B cell (primary cell): ENCODE data around the gene OTOP3. TPM values are rescaled to one million over a fixed set of nuclear protein-coding genes. Genes with fewer than 3 reads are reported as not detected.

Experiments
- ATAC-seq: fragments of 200-7000 bp; cut with Tn5 transposase; one replicate; pipeline ENCODE4 v1.10.0; 2021; ENCODE audit warnings: low read depth, mild to moderate bottlenecking, moderate number of reproducible peaks, moderate library complexity
- CTCF ChIA-PET: fragments of 350-600 bp; sonication (Branson Sonifier 250); formaldehyde crosslinking; loops from one replicate; lab custom pipeline; 2021; ENCODE audit warnings: antibody characterized with exemption, inconsistent platforms; lab: Charles Lee
- POLR2A ChIA-PET: fragments of 350-600 bp; sonication (Branson Sonifier 250); formaldehyde crosslinking; loops from one replicate; lab custom pipeline; 2021; ENCODE audit warnings: antibody characterized with exemption; lab: Charles Lee
- DNase-seq: peaks from one replicate; pipeline ENCODE4 v3.0.0; 2013
- H2AFZ ChIP-seq: 2 replicates; pipeline ENCODE4 v1.6.1; 2012; ENCODE audit warnings: mild to moderate bottlenecking, low read depth, low read length; ENCODE audit not compliant: insufficient read depth, poor library complexity, severe bottlenecking
- H3K27ac ChIP-seq, 2 donors: 1 replicate in 1 of 2; 2 replicates in 1 of 2; pipeline ENCODE4 v1.5.1; 2012 to 2013; ENCODE audit warnings: low read length in 2 of 2, mild to moderate bottlenecking in 2 of 2, moderate library complexity in 1 of 2
- H3K27me3 ChIP-seq, 4 experiments: fragments of 200-600 bp in 1 of 4; sonication (generic) in 1 of 4; replicated peaks in 1 of 4; 1 replicate in 2 of 4; 2 replicates in 2 of 4; pipeline versions ENCODE4 v1.6.1 to v1.7.0; 2013 to 2016; ENCODE audit warnings: low read length in 3 of 4, mild to moderate bottlenecking in 2 of 4, mixed read lengths in 1 of 4, moderate library complexity in 1 of 4; ENCODE audit not compliant: insufficient read depth in 4 of 4, control insufficient read depth in 3 of 4; ENCODE audit errors: control extremely low read depth in 1 of 4
- H3K36me3 ChIP-seq, 2 experiments: replicated peaks in 1 of 2; 1 replicate in 1 of 2; 2 replicates in 1 of 2; pipeline versions ENCODE4 v1.6.1 to v1.7.1; 2013; ENCODE audit warnings: low read length in 1 of 2; ENCODE audit not compliant: insufficient read depth in 2 of 2, control insufficient read depth in 1 of 2; ENCODE audit errors: control extremely low read depth in 1 of 2, extremely low read depth in 1 of 2
- H3K4me1 ChIP-seq, 2 donors: fragments of 200-600 bp in 1 of 2; sonication (generic) in 1 of 2; 1 replicate in 1 of 2; 2 replicates in 1 of 2; pipeline versions ENCODE4 v1.5.1 to v1.6.1; 2013 to 2017; ENCODE audit warnings: low read length in 2 of 2; ENCODE audit not compliant: control insufficient read depth in 2 of 2, insufficient read depth in 2 of 2
- H3K4me2 ChIP-seq: replicated peaks from 2 replicates; pipeline ENCODE3; 2012; ENCODE audit warnings: mild to moderate bottlenecking, low read depth, low read length; ENCODE audit not compliant: poor library complexity, severe bottlenecking
- H3K4me3 ChIP-seq, 5 experiments: fragments of 200-600 bp in 1 of 5; sonication (generic) in 1 of 5; 1 replicate in 3 of 5; 2 replicates in 2 of 5; pipeline versions ENCODE4 v1.5.1 to v1.7.0; 2011 to 2016; ENCODE audit warnings: low read length in 4 of 5, mild to moderate bottlenecking in 4 of 5, low read depth in 2 of 5, control low read depth in 1 of 5, moderate library complexity in 1 of 5; ENCODE audit not compliant: insufficient read depth in 1 of 5; ENCODE audit errors: control extremely low read depth in 1 of 5, extremely low read depth in 1 of 5
- H3K79me2 ChIP-seq: fragments of 200-600 bp; sonication (generic); one replicate; pipeline ENCODE4 v1.6.0; 2016; ENCODE audit warnings: low read length; ENCODE audit not compliant: control insufficient read depth, insufficient read depth
- H3K9ac ChIP-seq: fragments of 200-600 bp; sonication (generic); 2 replicates; pipeline ENCODE4 v1.6.1; 2017; ENCODE audit warnings: mild to moderate bottlenecking, low read length, moderate library complexity
- H3K9me3 ChIP-seq, 3 donors: one replicate each; pipeline versions ENCODE4 v1.6.1 to v1.7.1; 2013; ENCODE audit warnings: low read length in 2 of 3; ENCODE audit not compliant: control insufficient read depth in 2 of 3, insufficient read depth in 1 of 3; ENCODE audit errors: control extremely low read depth in 1 of 3
- H4K20me1 ChIP-seq: 2 replicates; pipeline ENCODE4 v1.6.0; 2012; ENCODE audit warnings: mild to moderate bottlenecking, low read length; ENCODE audit not compliant: insufficient read depth, control insufficient read depth, poor library complexity, severe bottlenecking
- H3K27ac Mint-ChIP-seq: one replicate; pipeline ENCODE4 v1.8.0; 2021; ENCODE audit warnings: mixed read lengths
- H3K27me3 Mint-ChIP-seq: one replicate; pipeline ENCODE4 v1.8.0; 2021; ENCODE audit warnings: mixed read lengths
- H3K4me1 Mint-ChIP-seq: one replicate; pipeline ENCODE4 v1.8.0; 2021; ENCODE audit warnings: mixed read lengths
- H3K4me3 Mint-ChIP-seq: one replicate; pipeline ENCODE4 v1.8.0; 2021; ENCODE audit warnings: mixed read lengths
- H3K9me3 Mint-ChIP-seq: one replicate; pipeline ENCODE4 v1.8.0; 2022; ENCODE audit warnings: mixed read lengths; ENCODE audit not compliant: insufficient read depth
- CTCF ChIP-seq: fragments of 200-600 bp; IDR thresholded peaks from one replicate; pipeline ENCODE4 v1.8.0; 2022; ENCODE audit warnings: antibody characterized with exemption, mild to moderate bottlenecking
- EZH2 ChIP-seq: IDR thresholded peaks from 2 replicates; pipeline ENCODE4 v1.6.1; 2012; ENCODE audit warnings: borderline replicate concordance, low read depth, mild to moderate bottlenecking, moderate library complexity, low read length; ENCODE audit not compliant: insufficient read depth, poor library complexity, severe bottlenecking
- WGBS: methylation state at CpG from one replicate; pipeline ENCODE4 v1.1.5; 2013; ENCODE audit warnings: missing lambda C conversion rate; ENCODE audit not compliant: insufficient coverage; 5-methylcytosine and 5-hydroxymethylcytosine counted together
- intact Hi-C: fragments of 100-400 bp; cut with micrococcal nuclease; formaldehyde crosslinking; loops from one replicate; pipeline ENCODE4 v1.10.0; 2022
- polyA plus RNA-seq: library from polyadenylated mRNA; depleted of rRNA; stranded (reverse); fragments of >200 nt; gene quantifications from 2 replicates; pipeline ENCODE4 v1.2.3, GENCODE V29; 2012
- total RNA-seq, 2 donors: library from RNA; stranded (reverse); fragments of 120-200 nt in 1 of 2; gene quantifications; 1 replicate in 1 of 2; 2 replicates in 1 of 2; pipeline versions ENCODE4 v1.2.3 to v1.2.4, GENCODE V29; 2013 to 2022

Gene OTOP3
- total and polyA plus RNA-seq, 2 donors (not counting 1 experiment from before 2014, with no cell fraction given), result not detected

- H3K27ac ChIP-seq, result no peak overlapping the region
- intact Hi-C loops, result loop anchor here (1.0 kb wide), 2 partner anchors 16 to 41 kb away; partner anchors contain the start of genes CDR2L and MRPL58
- peaks cover 13 to 16% of the 10 kb centered on the region in 2 donors for H3K4me1 ChIP-seq
- Mint-ChIP-seq H3K4me1 (peaks cover 9% of the 10 kb centered on the region), H3K27ac (no peak overlapping the region), H3K4me3 (peak overlapping the region; percentile 71), H3K27me3 (peaks cover 24% of the 10 kb centered on the region), H3K9me3 (no peaks in the 10 kb centered on the region)
- H3K4me3 ChIP-seq, result peak overlapping the region in 1 of 5 experiments; percentile 66
- H3K79me2 ChIP-seq, result no peaks in the 10 kb centered on the region
- H3K36me3 ChIP-seq, result no peaks in the 10 kb centered on the region
- DNase-seq (no peak), ATAC-seq (no peak)
- WGBS, result 41% methylated on average over 9 of the region's 9 CpGs
- TF ChIP-seq EZH2 (no peak), CTCF (no peak)
- peak overlapping the region; percentile 92 for H3K4me2 ChIP-seq
- H2AFZ ChIP-seq, result peak overlapping the region; percentile 84
- H3K9me3 ChIP-seq, result peaks cover 0 to 6% (median 0%) of the 10 kb centered on the region in 3 donors
- ChIA-PET CTCF (interaction anchor here (1.0 to 7.7 kb wide), 6 partner anchors 10 to 229 kb away, joined by 3 to 67 read pairs (median 11); partner anchors contain the start of gene MRPL58), POLR2A (interaction anchor here (0.6 to 0.9 kb wide), 3 partner anchors 40 to 923 kb away, joined by 3 to 4 read pairs (median 3); no protein-coding TSS in a partner anchor)
- H4K20me1 ChIP-seq, result no peaks in the 10 kb centered on the region
- H3K27me3 ChIP-seq, result peaks cover 0 to 48% (median 12%) of the 10 kb centered on the region in 4 experiments
- no peak overlapping the region for H3K9ac ChIP-seq
These were observed 36.1 kb downstream of the OTOP3 start for GRCh38 chr17:74971842-74972106.
